ENCODE data around the gene CDCA7L. TPM values are rescaled to one million over a fixed set of nuclear protein-coding genes. Genes with fewer than 3 reads are reported as not detected.

The CDCA7L gene
- total and polyA plus RNA-seq, 8 donors: 27.5 to 63.7 (median 49.1) TPM

GRCh38 chr7:21927693-21928092 is 18.0 kb downstream of the CDCA7L start:
- no peak for ATAC-seq
- H3K9me3 ChIP-seq: no peaks in the 10 kb centered on the region
- intact Hi-C loops (cut with DNase I): no loop called here
- H3K27me3 ChIP-seq: no peaks in the 10 kb centered on the region
- no peak overlapping the region for H3K4me3 ChIP-seq
- no peaks in the 10 kb centered on the region for H3K4me1 ChIP-seq
- H3K36me3 ChIP-seq: no peaks in the 10 kb centered on the region
- H3K27ac ChIP-seq: no peak overlapping the region
- no peak for DNase-seq
- no peak for TF ChIP-seq CTCF (IDR thresholded peaks at IDR 0.05)

GRCh38 chr7:21926448-21926847 is 19.3 kb downstream of the CDCA7L start:
- no peak for ATAC-seq
- H3K27me3 ChIP-seq: no peaks in the 10 kb centered on the region
- no peak overlapping the region for H3K4me3 ChIP-seq
- H3K36me3 ChIP-seq: no peaks in the 10 kb centered on the region
- no peak overlapping the region for H3K27ac ChIP-seq
- no peak for DNase-seq
- H3K4me1 ChIP-seq: no peaks in the 10 kb centered on the region
- intact Hi-C loops (cut with DNase I): no loop called here
- TF ChIP-seq CTCF (IDR thresholded peaks at IDR 0.05): no peak
- H3K9me3 ChIP-seq: no peaks in the 10 kb centered on the region

- intact Hi-C loops (cut with DNase I): no loop called here
- Histone ChIP-seq H3K27me3 (no peaks in the 10 kb centered on the region), H3K9me3 (no peaks in the 10 kb centered on the region), H3K36me3 (no peaks in the 10 kb centered on the region), H3K4me3 (no peak overlapping the region), H3K4me1 (no peaks in the 10 kb centered on the region), H3K27ac (no peak overlapping the region)
- DNase-seq: no peak
- ATAC-seq: no peak
- no peak for TF ChIP-seq CTCF (IDR thresholded peaks at IDR 0.05)
These were observed 22.0 kb downstream of the CDCA7L start for GRCh38 chr7:21923658-21924057.

- TF ChIP-seq CTCF (IDR thresholded peaks at IDR 0.05): no peak
- no peaks in the 10 kb centered on the region for H3K36me3 ChIP-seq
- DNase-seq (no peak), ATAC-seq (no peak)
- H3K9me3 ChIP-seq: no peaks in the 10 kb centered on the region
- intact Hi-C loops (cut with DNase I): no loop called here
- H3K27me3 ChIP-seq: no peaks in the 10 kb centered on the region
- H3K27ac ChIP-seq: no peak overlapping the region
- H3K4me3 ChIP-seq: no peak overlapping the region
- H3K4me1 ChIP-seq: no peaks in the 10 kb centered on the region
These were observed 23.1 kb downstream of the CDCA7L start for GRCh38 chr7:21922605-21923004.

- H3K27me3 ChIP-seq: no peaks in the 10 kb centered on the region
- peaks cover 0 to 7% of the 10 kb centered on the region in 2 donors for H3K36me3 ChIP-seq
- ATAC-seq (no peak), DNase-seq (no peak)
- no peak for TF ChIP-seq CTCF (IDR thresholded peaks at IDR 0.05)
- intact Hi-C loops (cut with DNase I): no loop called here
- no peak overlapping the region for H3K27ac ChIP-seq
- H3K4me1 ChIP-seq: no peaks in the 10 kb centered on the region
- H3K4me3 ChIP-seq: no peak overlapping the region
- H3K9me3 ChIP-seq: no peaks in the 10 kb centered on the region
These were observed 24.8 kb downstream of the CDCA7L start for GRCh38 chr7:21920936-21921335.
